H9 (cell line): Measurements from ENCODE around the gene VAPA. TPM values are rescaled to one million over a fixed set of nuclear protein-coding genes. Genes with fewer than 3 reads are reported as not detected.

Experiments used
- DNase-seq: peaks from one replicate; pipeline ENCODE4 v3.0.0-alpha.2; 2017
- H2AFZ ChIP-seq: one replicate; pipeline ENCODE4 v1.6.1; 2013; ENCODE audit warnings: mild to moderate bottlenecking, low read length, control low read depth, moderate library complexity
- H2AK5ac ChIP-seq: 2 replicates; pipeline ENCODE4 v1.6.1; 2013; ENCODE audit warnings: low read length, control low read depth, mixed read lengths; ENCODE audit not compliant: insufficient read length
- H2BK120ac ChIP-seq: one replicate; pipeline ENCODE4 v1.6.1; 2013; ENCODE audit warnings: low read depth, mild to moderate bottlenecking, low read length, control low read depth, inconsistent platforms; ENCODE audit not compliant: poor library complexity, severe bottlenecking
- H2BK12ac ChIP-seq: 2 replicates; pipeline ENCODE4 v1.6.1; 2013; ENCODE audit warnings: low read length, control low read depth, mixed read lengths, low read depth; ENCODE audit not compliant: insufficient read length
- H2BK15ac ChIP-seq: 2 replicates; pipeline ENCODE4 v1.6.1; 2013; ENCODE audit warnings: low read depth, low read length, control low read depth
- H2BK20ac ChIP-seq: one replicate; pipeline ENCODE4 v1.6.1; 2013; ENCODE audit warnings: low read depth, mild to moderate bottlenecking, low read length, control low read depth, inconsistent platforms; ENCODE audit not compliant: poor library complexity, severe bottlenecking
- H2BK5ac ChIP-seq: 2 replicates; pipeline ENCODE4 v1.6.1; 2013; ENCODE audit warnings: low read length, control low read depth, mixed read lengths; ENCODE audit not compliant: insufficient read length
- H3K14ac ChIP-seq: 2 replicates; pipeline ENCODE4 v1.6.1; 2013; ENCODE audit warnings: low read length, control low read depth; ENCODE audit not compliant: insufficient read depth
- H3K18ac ChIP-seq: 2 replicates; pipeline ENCODE4 v1.6.1; 2013; ENCODE audit warnings: low read depth, mild to moderate bottlenecking, mixed read lengths, low read length, control low read depth; ENCODE audit not compliant: insufficient read length
- H3K23ac ChIP-seq: 2 replicates; pipeline ENCODE4 v1.6.1; 2013; ENCODE audit warnings: low read length, control low read depth, mixed read lengths, low read depth; ENCODE audit not compliant: insufficient read length
- H3K23me2 ChIP-seq: 2 replicates; pipeline ENCODE4 v1.6.1; 2013; ENCODE audit warnings: low read depth, mild to moderate bottlenecking, mixed read lengths, low read length, control low read depth; ENCODE audit not compliant: insufficient read length, poor library complexity, severe bottlenecking
- H3K27ac ChIP-seq: 2 replicates; pipeline ENCODE4 v1.5.1; 2013; ENCODE audit warnings: low read length, control low read depth, mixed read lengths, low read depth; ENCODE audit not compliant: insufficient read length
- H3K27me3 ChIP-seq: 2 replicates; pipeline ENCODE4 v1.6.1; 2013; ENCODE audit warnings: low read length, control low read depth, inconsistent platforms; ENCODE audit not compliant: insufficient read depth
- H3K4ac ChIP-seq: 2 replicates; pipeline ENCODE4 v1.6.1; 2013; ENCODE audit warnings: low read depth, mild to moderate bottlenecking, control low read depth, inconsistent platforms, low read length, moderate library complexity
- H3K4me1 ChIP-seq: 2 replicates; pipeline ENCODE4 v1.6.1; 2013; ENCODE audit warnings: low read length, control low read depth, inconsistent platforms; ENCODE audit not compliant: insufficient read depth
- H3K4me2 ChIP-seq: 2 replicates; pipeline ENCODE4 v1.6.1; 2013; ENCODE audit warnings: low read length, control low read depth, mixed read lengths; ENCODE audit not compliant: insufficient read length, insufficient read depth
- H3K56ac ChIP-seq: 2 replicates; pipeline ENCODE4 v1.6.1; 2013; ENCODE audit warnings: low read depth, mild to moderate bottlenecking, mixed read lengths, low read length, control low read depth; ENCODE audit not compliant: insufficient read length
- H3K79me1 ChIP-seq: 2 replicates; pipeline ENCODE4 v1.6.1; 2013; ENCODE audit warnings: low read depth, mild to moderate bottlenecking, moderate library complexity, low read length, control low read depth, inconsistent platforms; ENCODE audit not compliant: insufficient read depth, poor library complexity, severe bottlenecking
- H3K79me2 ChIP-seq: 2 replicates; pipeline ENCODE4 v1.6.1; 2013; ENCODE audit warnings: low read length, control low read depth, inconsistent platforms; ENCODE audit not compliant: insufficient read depth
- H3K9ac ChIP-seq: 2 replicates; pipeline ENCODE4 v1.6.1; 2013; ENCODE audit warnings: low read length, control low read depth, mixed read lengths; ENCODE audit not compliant: insufficient read length; ENCODE audit errors: extremely low read depth
- H3K9me3 ChIP-seq: one replicate; pipeline ENCODE4 v1.6.1; 2013; ENCODE audit warnings: low read depth, low read length, inconsistent platforms; ENCODE audit not compliant: control insufficient read depth
- H3T11ph ChIP-seq: one replicate; pipeline ENCODE4 v1.6.1; 2013; ENCODE audit warnings: mild to moderate bottlenecking, low read length, control low read depth, inconsistent platforms
- H4K20me1 ChIP-seq: one replicate; pipeline ENCODE4 v1.6.1; 2013; ENCODE audit not compliant: control insufficient read depth, insufficient read length, insufficient read depth
- H4K5ac ChIP-seq: 2 replicates; pipeline ENCODE4 v1.6.1; 2013; ENCODE audit warnings: low read depth, mild to moderate bottlenecking, mixed read lengths, low read length, control low read depth; ENCODE audit not compliant: insufficient read length
- H4K8ac ChIP-seq: replicated peaks from 2 replicates; pipeline ENCODE4 v1.6.1; 2013; ENCODE audit warnings: low read length, control low read depth, mixed read lengths, low read depth; ENCODE audit not compliant: insufficient read length
- H4K91ac ChIP-seq: 2 replicates; pipeline ENCODE4 v1.6.1; 2013; ENCODE audit warnings: low read depth, mild to moderate bottlenecking, moderate library complexity, mixed read lengths, low read length, control low read depth; ENCODE audit not compliant: insufficient read length
- H3K27ac Mint-ChIP-seq, 3 experiments: 2 replicates in 2 of 3; 3 replicates in 1 of 3; pipeline ENCODE4 v1.8.0; 2020 to 2021; ENCODE audit warnings: mixed read lengths in 3 of 3, mild to moderate bottlenecking in 1 of 3, moderate library complexity in 1 of 3
- H3K27me3 Mint-ChIP-seq: 2 replicates; pipeline ENCODE4 v1.8.0; 2021; ENCODE audit warnings: low read depth, mild to moderate bottlenecking, moderate library complexity, mixed read lengths
- H3K36me3 Mint-ChIP-seq, 3 experiments: 2 replicates in 2 of 3; 3 replicates in 1 of 3; pipeline ENCODE4 v1.8.0; 2020 to 2021; ENCODE audit warnings: low read depth in 3 of 3, mixed read lengths in 3 of 3; ENCODE audit not compliant: insufficient read depth in 1 of 3
- H3K4me1 Mint-ChIP-seq, 2 experiments: 2 replicates each; pipeline ENCODE4 v1.8.0; 2020; ENCODE audit warnings: mixed read lengths in 2 of 2
- H3K4me3 Mint-ChIP-seq, 2 experiments: 2 replicates in 1 of 2; 3 replicates in 1 of 2; pipeline ENCODE4 v1.8.0; 2020 to 2021; ENCODE audit warnings: mild to moderate bottlenecking in 2 of 2, mixed read lengths in 2 of 2, moderate library complexity in 1 of 2
- H3K9me3 Mint-ChIP-seq, 2 experiments: 2 replicates in 1 of 2; 3 replicates in 1 of 2; pipeline ENCODE4 v1.8.0; 2020; ENCODE audit warnings: mild to moderate bottlenecking in 2 of 2, mixed read lengths in 2 of 2, moderate library complexity in 1 of 2
- WGBS: extraction: QIAGEN DNeasy Blood & Tissue Kit; methylation state at CpG from one replicate; pipeline ENCODE4 v1.1.7; 2013; ENCODE audit warnings: missing lambda C conversion rate, low lambda C conversion rate, mixed read lengths; ENCODE audit not compliant: insufficient read length; ENCODE audit errors: extremely low coverage; 5-methylcytosine and 5-hydroxymethylcytosine counted together
- total RNA-seq: library from RNA; stranded (reverse); gene quantifications from 2 replicates; pipeline ENCODE4 v1.2.1, GENCODE V29; 2021
- TF ChIP-seq, protein P1 (sequence below): fragments of 200-600 bp; sonication (generic); conservative IDR thresholded peaks from 3 replicates; pipeline ENCODE4 v1.8.0; 2021; ENCODE audit warnings: antibody characterized with exemption, mild to moderate bottlenecking

Gene VAPA
- total RNA-seq, 1 experiment from 2014 or later = 141 TPM

DNA sequence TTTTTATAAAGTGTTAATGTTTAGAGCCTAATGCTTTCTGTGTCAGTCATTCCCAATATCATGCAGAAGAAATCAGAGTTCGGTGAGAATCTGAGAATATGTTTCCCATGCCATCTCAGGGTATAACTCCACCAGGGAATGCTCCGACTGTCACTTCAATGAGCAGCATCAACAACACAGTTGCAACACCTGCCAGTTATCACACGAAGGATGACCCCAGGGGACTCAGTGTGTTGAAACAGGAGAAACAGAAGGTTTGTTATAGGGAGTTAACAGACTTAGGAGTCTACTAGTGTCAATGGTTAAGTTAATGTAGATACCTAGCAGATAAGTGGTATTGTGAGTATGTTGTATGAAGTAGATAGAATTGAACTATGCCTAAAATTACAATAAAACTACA lies 31.0 kb downstream of the VAPA start:
- H4K91ac ChIP-seq = no peak overlapping the region

More for the DNA sequence above, 31.0 kb downstream of the VAPA start:
- Histone ChIP-seq H2BK15ac (no peak overlapping the region), H3K9me3 (no peaks in the 10 kb centered on the region), H3K79me2 (no peaks in the 10 kb centered on the region), H3K56ac (no peak overlapping the region), H3K4me1 (no peaks in the 10 kb centered on the region), H3K79me1 (peaks cover 3% of the 10 kb centered on the region), H3K23me2 (no peaks in the 10 kb centered on the region), H4K8ac (no peak overlapping the region), H3K18ac (no peak overlapping the region), H3K14ac (no peak overlapping the region), H2AFZ (no peak overlapping the region), H3K4ac (no peak overlapping the region), H3K27me3 (no peaks in the 10 kb centered on the region), H4K5ac (no peak overlapping the region), H3K9ac (no peak overlapping the region), H2AK5ac (no peak overlapping the region), H3K27ac (no peak overlapping the region), H2BK120ac (no peak overlapping the region), H4K20me1 (no peaks in the 10 kb centered on the region), H3K4me2 (no peak overlapping the region), H2BK20ac (no peak overlapping the region), H2BK12ac (no peak overlapping the region), H2BK5ac (no peak overlapping the region), H3K23ac (no peak overlapping the region), H3T11ph (no peak overlapping the region)
- TF ChIP-seq, protein P1, sequence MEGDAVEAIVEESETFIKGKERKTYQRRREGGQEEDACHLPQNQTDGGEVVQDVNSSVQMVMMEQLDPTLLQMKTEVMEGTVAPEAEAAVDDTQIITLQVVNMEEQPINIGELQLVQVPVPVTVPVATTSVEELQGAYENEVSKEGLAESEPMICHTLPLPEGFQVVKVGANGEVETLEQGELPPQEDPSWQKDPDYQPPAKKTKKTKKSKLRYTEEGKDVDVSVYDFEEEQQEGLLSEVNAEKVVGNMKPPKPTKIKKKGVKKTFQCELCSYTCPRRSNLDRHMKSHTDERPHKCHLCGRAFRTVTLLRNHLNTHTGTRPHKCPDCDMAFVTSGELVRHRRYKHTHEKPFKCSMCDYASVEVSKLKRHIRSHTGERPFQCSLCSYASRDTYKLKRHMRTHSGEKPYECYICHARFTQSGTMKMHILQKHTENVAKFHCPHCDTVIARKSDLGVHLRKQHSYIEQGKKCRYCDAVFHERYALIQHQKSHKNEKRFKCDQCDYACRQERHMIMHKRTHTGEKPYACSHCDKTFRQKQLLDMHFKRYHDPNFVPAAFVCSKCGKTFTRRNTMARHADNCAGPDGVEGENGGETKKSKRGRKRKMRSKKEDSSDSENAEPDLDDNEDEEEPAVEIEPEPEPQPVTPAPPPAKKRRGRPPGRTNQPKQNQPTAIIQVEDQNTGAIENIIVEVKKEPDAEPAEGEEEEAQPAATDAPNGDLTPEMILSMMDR = no peak
- WGBS = no CpG with 5 or more reads among the region's 3 CpGs
- Mint-ChIP-seq H3K27ac (no peak overlapping the region), H3K4me3 (no peak overlapping the region), H3K36me3 (peaks cover 10 to 41% (median 35%) of the 10 kb centered on the region in 3 experiments; a peak in 6 of 7 replicates), H3K27me3 (no peaks in the 10 kb centered on the region), H3K9me3 (no peaks in the 10 kb centered on the region), H3K4me1 (no peaks in the 10 kb centered on the region)
- no peak for DNase-seq
